HG02938 (cell line): ENCODE results near the gene SCP2D1.
A peak's percentile ranks its signal among the peaks of the same experiment; 100 is the strongest.
"Not testable (repeated sequence)": the region's sequence is repeated elsewhere in the genome, so short reads cannot be mapped to it uniquely, and the experiment has no call there.

Experiments used
- ATAC-seq: cut with Tn5 transposase; IDR thresholded peaks from one replicate; pipeline ENCODE4 v1.9.1; 2021; ENCODE audit warnings: mild to moderate bottlenecking, moderate library complexity; ENCODE audit not compliant: unreplicated experiment

The SCP2D1 gene

GRCh38 chr20:18813483-18813882, at the start of gene SCP2D1:
Gene SCP2D1 (plus strand): TSS chr20:18813783. CDS start chr20:18813816, 33 bp downstream.
- ATAC-seq, result no peak

DNA sequence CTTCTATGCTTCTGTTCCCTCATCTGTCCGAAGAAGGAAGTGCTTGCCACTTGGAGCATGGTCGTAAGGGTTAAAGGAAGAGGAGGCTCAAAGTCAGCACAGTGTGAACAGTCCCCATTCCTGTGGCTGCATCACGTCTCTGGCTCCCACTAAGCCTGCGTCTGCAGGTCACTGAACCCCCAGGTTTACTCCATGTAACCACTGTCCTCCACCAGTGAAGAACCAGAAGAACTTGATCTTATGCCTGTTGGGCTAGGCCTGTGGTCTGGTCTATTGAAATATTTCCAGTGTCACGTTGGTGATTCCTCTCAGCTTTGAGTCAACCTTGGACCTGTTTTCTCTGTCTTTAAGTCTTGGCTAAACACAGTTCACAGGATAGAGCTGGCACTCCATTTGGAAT, 45.9 kb upstream of the SCP2D1 start:
- ATAC-seq, result no peak

DNA sequence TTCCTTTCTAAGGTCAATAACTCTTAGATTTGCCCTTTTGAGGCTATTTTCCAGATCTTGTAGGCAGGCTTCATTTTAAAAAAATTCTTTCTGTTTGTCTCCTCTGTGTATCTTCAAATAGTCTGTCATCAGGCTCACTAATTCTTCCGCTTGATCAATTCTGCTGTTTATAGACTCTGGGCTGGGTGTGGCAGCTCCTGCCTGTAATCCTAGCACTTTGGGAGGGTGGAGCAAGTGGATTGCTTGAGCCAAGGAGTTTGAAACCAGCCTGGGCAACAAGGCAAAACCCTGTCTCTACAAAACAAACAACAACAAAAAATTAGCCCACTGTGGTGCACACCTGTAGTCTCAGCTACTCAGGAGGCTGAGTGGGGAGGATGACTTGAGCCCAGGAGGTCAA, 40.0 kb upstream of the SCP2D1 start:
- ATAC-seq, result no peak

DNA sequence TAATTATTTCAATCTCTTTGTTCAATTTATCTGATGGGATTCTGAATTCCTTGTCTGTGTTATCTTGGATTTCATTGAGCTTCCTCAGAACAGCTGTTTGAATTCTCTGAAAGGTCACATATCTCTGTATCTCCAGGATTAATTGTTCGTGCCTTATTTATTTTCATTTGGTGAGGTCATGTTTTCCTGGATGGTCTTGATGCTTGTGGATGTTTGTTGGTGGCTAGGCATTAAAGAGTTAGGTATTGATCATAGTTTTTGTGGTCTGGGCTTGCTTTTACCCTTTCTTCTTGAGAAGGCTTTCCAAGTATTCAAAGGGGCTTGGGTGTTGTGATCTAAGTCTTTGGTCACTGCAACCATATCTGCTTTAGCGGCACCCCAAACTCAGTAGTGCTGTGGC, 39.4 kb upstream of the SCP2D1 start:
- no peak for ATAC-seq

- ATAC-seq, result no peak
Measured at GRCh38 chr20:18775633-18776032, 38.0 kb upstream of the SCP2D1 start.

DNA sequence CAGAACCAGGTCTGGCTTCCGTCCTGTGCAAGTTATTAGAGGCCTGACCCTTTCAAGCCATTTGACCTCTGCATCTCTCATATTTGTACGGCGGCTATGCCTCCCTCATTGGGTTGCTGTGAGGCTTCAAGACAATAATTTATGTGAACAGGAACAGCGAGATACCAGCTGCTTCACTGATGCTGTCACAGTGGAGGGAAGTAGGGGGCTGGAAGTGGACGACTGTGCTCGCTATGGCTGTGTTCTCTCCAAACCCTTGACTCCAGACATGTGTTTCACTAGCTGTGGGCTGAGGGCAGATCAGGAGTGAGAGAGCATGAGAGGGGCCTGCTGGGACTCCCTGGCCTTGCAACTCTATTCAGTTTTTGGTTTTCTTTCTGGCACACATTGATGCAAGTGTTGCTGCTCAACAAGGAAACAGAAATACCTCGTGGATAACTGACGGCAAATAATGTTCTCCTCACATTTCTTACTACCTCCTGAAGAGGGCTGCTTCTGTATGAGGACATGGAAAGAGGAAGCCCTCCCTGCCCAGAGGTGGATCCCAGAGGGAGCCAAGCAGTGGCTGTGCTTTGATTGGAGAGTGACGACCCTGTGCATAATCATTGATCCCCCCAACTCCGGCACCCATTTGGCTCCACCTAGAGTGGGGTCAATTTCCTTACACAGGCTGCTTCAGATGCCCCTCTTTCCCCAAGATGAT, 34.7 kb upstream of the SCP2D1 start:
- ATAC-seq, result no peak

GRCh38 chr20:18780385-18781130, 33.0 kb upstream of the SCP2D1 start:
- ATAC-seq, result no peak

DNA sequence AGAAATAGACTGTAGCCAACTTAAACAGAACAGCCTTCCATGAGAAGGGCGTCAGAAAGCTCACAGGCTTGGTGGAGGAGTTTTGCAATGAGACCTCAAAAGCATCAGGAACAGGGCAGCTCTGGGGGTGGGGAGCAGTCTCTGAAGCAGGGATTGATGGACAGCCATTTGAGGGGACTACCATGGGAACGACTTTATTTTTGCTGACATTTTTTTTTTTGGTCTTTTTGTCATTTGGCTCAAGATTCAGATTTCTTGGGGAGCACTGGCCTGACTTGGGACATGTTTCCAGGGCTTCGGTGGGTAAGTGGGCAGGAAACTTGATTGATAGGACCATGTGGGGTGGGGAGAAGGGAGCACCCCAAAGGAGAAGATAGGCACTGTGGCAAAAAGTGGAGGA, 32.1 kb upstream of the SCP2D1 start:
- no peak for ATAC-seq

DNA sequence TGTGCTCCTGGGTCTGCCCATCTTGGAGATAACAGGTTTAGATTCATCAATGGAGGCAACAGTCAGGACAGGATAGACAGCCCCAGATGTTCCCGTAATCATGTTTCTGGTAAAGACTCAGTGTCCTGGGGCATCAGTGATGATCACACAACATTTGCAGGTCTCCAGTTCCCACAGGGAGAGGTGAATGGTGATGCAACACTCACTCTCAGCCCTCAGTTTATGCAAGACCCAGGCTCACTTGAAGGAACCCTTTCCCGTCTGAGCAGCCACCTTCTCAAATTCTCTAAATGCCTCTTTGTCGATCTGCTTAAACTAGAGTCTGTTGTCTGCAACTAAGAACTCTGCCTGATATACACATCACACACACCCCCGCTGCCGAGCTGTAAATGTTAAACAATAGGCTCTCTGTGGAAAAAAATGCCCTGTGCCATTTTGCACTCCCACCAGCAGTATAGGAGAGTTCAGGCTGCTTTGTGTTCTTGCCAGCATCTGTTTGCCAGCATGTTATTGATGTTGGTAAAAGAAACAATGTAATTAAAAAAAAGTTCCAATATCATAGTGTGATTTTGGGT, 30.1 kb upstream of the SCP2D1 start:
- no peak for ATAC-seq

- not testable (repeated sequence) for ATAC-seq
Measured at GRCh38 chr20:18787046-18787445, 26.5 kb upstream of the SCP2D1 start.

GRCh38 chr20:18788021-18788420, 25.6 kb upstream of the SCP2D1 start:
- ATAC-seq, result no peak

- ATAC-seq, result no peak
Measured at GRCh38 chr20:18790787-18791186, 22.8 kb upstream of the SCP2D1 start.

DNA sequence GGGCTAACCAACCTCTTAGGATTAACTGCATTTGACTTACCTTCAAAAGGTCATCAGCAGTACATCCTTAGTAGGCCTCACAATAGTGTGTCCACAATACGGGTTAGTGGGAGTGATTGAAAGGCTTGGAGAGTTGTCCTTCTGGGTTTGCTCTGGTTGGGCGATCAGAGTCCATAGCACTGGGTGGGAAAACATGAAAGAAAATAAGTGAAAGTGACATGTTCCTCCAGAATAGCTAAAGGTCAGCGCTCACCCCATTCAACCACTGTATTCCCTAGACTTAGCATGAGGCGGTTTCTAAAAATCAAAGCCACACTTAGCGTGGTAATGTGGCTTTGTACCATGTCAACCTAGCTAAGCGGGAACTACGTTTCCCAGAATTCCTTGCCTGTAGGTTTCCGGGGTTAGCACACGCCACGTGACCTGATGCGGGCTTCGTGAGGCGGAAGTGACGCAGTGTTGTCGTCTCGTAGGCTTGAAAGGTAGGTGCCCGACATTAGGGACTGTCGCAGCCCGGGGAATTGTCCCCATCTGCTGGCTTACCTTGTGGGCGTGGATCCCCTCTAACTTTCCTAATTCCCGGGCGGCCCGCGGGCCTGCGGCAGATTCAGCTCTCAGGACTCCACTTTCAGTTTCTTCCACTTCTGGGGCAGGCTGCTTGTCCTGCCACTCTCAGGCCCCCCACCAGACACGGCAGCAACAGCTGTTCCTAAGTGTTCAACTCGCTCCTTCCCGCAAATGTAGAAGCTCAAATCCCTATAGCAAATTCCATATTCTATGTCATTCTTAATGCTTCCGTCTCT, 19.8 kb upstream of the SCP2D1 start:
- ATAC-seq, result peak; percentile 97

- no peak for ATAC-seq
Measured at GRCh38 chr20:18794428-18794787, 19.2 kb upstream of the SCP2D1 start.

GRCh38 chr20:18795366-18795765, 18.2 kb upstream of the SCP2D1 start:
- no peak for ATAC-seq

GRCh38 chr20:18796282-18796833, 17.2 kb upstream of the SCP2D1 start:
- ATAC-seq, result no peak

DNA sequence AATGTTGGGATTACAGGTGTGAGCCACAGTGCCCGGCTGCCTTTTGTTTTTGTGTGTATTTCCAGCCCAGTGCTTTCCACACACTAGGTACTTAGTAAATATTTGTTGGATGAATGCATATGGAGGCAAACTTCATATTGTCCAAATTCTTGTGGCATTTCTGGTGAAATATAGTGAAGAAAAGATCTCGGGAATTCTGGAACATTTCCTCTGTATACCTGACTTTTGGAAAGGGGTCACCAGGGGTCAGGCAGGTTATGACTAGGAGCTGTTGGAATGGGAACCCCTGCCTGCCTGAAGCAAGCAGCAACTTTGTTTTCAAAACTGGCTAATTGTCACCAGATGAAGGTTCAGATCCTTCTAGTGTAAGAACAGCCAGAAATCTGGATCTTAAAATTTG, 12.1 kb upstream of the SCP2D1 start:
- ATAC-seq, result no peak

DNA sequence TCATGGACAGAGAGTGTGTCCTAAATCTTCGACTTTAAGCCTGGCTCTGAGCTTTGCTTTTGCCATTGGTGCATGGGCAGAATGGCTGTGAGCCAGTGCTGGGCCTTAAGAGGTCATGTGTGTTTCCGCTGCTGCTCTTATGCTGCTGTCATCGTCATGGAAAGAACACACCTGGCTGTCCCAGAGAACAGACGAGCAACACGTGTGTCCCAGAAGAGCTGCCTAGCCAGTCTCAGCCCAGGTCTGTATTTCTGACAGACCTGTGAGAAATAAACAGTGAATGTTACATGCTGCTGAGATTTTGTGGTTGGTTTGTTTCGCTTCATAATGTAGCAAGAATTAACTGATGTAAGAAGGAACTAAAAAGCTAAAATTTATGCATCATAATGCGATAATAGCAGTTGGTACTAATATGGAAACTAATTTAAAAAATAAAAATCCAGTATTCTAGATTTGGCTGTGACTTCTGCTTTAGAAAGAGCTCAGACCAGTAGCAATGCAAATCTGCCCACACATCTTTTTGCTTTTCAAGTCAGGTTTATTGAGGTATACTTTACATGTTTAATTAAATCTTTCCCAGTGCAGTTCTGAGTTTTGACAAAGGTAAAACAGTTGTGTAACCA, 11.5 kb upstream of the SCP2D1 start:
- peak; percentile 64 for ATAC-seq

DNA sequence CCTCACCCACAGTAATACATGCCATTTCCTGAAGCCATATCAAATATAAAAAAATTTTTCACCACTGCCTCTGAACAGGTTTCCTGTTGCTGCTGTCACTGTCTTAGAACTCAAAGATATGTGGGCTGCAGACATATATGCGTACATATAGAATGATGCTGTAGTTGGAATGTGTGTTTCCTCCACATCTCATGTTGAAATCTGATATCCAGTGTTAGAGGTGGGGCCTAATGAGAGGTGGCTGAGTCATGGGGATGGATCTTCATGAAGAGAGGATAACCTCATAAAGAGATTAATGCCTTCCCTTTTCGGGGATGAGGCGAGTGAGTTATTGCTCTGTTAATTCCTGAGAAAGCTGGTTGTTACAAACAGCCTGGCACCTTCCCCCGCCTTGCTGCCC, 7.7 kb upstream of the SCP2D1 start:
- no peak for ATAC-seq

- no peak for ATAC-seq
Measured at GRCh38 chr20:18808712-18809111, 4.9 kb upstream of the SCP2D1 start.

- ATAC-seq, result no peak
Measured at GRCh38 chr20:18811186-18811585, 2.4 kb upstream of the SCP2D1 start.
